Spleen (tissue), 11 donors: ENCODE data around the gene TPSD1. TPM values are rescaled to one million over a fixed set of nuclear protein-coding genes. Genes with fewer than 3 reads are reported as not detected.

ENCODE experiments used
- DNase-seq: peaks from one replicate; pipeline ENCODE4 v3.0.0-alpha.2; 2020
- H3K27ac ChIP-seq, 8 donors: fragments of 200-600 bp; sonication (generic) in 7 of 8; 1 replicate in 4 of 8; 2 replicates in 4 of 8; pipeline versions ENCODE4 v1.5.0 to v1.8.0; 2016 to 2021; ENCODE audit warnings: inconsistent platforms in 4 of 8, mild to moderate bottlenecking in 4 of 8, moderate library complexity in 1 of 8
- H3K27me3 ChIP-seq, 7 donors: fragments of 200-600 bp; sonication (generic) in 6 of 7; replicated peaks in 1 of 7; 1 replicate in 4 of 7; 2 replicates in 3 of 7; pipeline versions ENCODE4 v1.5.0 to v1.8.0; 2016 to 2021; ENCODE audit warnings: inconsistent platforms in 3 of 7, mild to moderate bottlenecking in 1 of 7
- H3K36me3 ChIP-seq, 6 donors: fragments of 200-600 bp; sonication (generic) in 5 of 6; 1 replicate in 4 of 6; 2 replicates in 2 of 6; pipeline versions ENCODE4 v1.5.0 to v1.8.0; 2016 to 2021; ENCODE audit warnings: inconsistent platforms in 2 of 6
- H3K4me1 ChIP-seq, 6 donors: fragments of 200-600 bp; sonication (generic) in 5 of 6; 1 replicate in 3 of 6; 2 replicates in 3 of 6; pipeline versions ENCODE4 v1.5.0 to v1.8.0; 2016 to 2021; ENCODE audit warnings: inconsistent platforms in 3 of 6
- H3K4me3 ChIP-seq, 8 donors: fragments of 200-600 bp; sonication (generic) in 7 of 8; 1 replicate in 4 of 8; 2 replicates in 4 of 8; pipeline versions ENCODE4 v1.5.0 to v1.8.0; 2016 to 2021; ENCODE audit warnings: inconsistent platforms in 4 of 8, mild to moderate bottlenecking in 4 of 8, moderate library complexity in 2 of 8
- H3K9me3 ChIP-seq, 8 donors: fragments of 200-600 bp; sonication (generic) in 7 of 8; 1 replicate in 4 of 8; 2 replicates in 4 of 8; pipeline versions ENCODE4 v1.5.0 to v1.8.0; 2016 to 2021; ENCODE audit warnings: inconsistent platforms in 4 of 8
- POLR2A ChIP-seq, 3 donors: fragments of 450-650 bp; IDR thresholded peaks; one replicate each; pipeline ENCODE4 v1.5.1; 2017; ENCODE audit warnings: antibody characterized with exemption in 3 of 3, mild to moderate bottlenecking in 1 of 3
- POLR2AphosphoS5 ChIP-seq, 3 donors: sonication (generic); formaldehyde crosslinking; IDR thresholded peaks; one replicate each; pipeline ENCODE4 v1.5.1; 2017; ENCODE audit warnings: antibody characterized with exemption in 3 of 3
- WGBS, 5 donors: extraction: QIAGEN DNeasy Blood & Tissue Kit in 3 of 5; methylation state at CpG; one replicate each; pipeline versions ENCODE4 v1.1.5 to v1.1.7; 2013 to 2018; 5-methylcytosine and 5-hydroxymethylcytosine counted together
- intact Hi-C: fragments of 100-400 bp; cut with DNase I; formaldehyde crosslinking; loops from one replicate; pipeline ENCODE4 v1.15.0; 2023; ENCODE audit warnings: low total_unique reads
- polyA plus RNA-seq, 3 donors: library from polyadenylated mRNA; stranded (reverse); fragments of 200-250 nt; gene quantifications; one replicate each; pipeline ENCODE4 v1.2.1, GENCODE V29; 2013
- total RNA-seq, 7 donors: library from RNA; depleted of rRNA in 3 of 7; stranded (reverse); fragments of >200 nt in 3 of 7; fragmentation: NEBNext Ultra II Directional in 4 of 7; extraction: Animal tissue kit (Norgen Biotek cat#: 25700) in 4 of 7; gene quantifications; one replicate each; pipeline versions ENCODE4 v1.1.0 to v1.2.1, GENCODE V29; 2016 to 2021
- TF ChIP-seq, protein P1 (sequence below), 11 experiments: fragments of 200-600 bp in 7 of 11; fragments of 450-650 bp in 4 of 11; sonication (generic) in 4 of 11; IDR thresholded peaks in 8 of 11; conservative IDR thresholded peaks in 3 of 11; 1 replicate in 7 of 11; 2 replicates in 4 of 11; pipeline versions ENCODE4 v1.4.0 to v1.8.0; 2016 to 2021; ENCODE audit warnings: antibody characterized with exemption in 11 of 11, inconsistent platforms in 4 of 11, mild to moderate bottlenecking in 1 of 11
- donor health status: healthy with polysubstance abuse.
- donor health status: DM: no; HTN: no; CAD: no; lungs with moderate emphysema.
- donor health status: DM: no; HTN: no; CAD: no.
- donor health status: Bipolar disorder and iron deficiency.
- donor health status: healthy.
- donor health status: DM: no; HTN: no; CAD: no.
- donor health status: DM: yes; HTN: yes; CAD: no.

TPSD1 gene
- total and polyA plus RNA-seq, 10 donors = 0.11 to 0.76 TPM; not detected in 8

DNA sequence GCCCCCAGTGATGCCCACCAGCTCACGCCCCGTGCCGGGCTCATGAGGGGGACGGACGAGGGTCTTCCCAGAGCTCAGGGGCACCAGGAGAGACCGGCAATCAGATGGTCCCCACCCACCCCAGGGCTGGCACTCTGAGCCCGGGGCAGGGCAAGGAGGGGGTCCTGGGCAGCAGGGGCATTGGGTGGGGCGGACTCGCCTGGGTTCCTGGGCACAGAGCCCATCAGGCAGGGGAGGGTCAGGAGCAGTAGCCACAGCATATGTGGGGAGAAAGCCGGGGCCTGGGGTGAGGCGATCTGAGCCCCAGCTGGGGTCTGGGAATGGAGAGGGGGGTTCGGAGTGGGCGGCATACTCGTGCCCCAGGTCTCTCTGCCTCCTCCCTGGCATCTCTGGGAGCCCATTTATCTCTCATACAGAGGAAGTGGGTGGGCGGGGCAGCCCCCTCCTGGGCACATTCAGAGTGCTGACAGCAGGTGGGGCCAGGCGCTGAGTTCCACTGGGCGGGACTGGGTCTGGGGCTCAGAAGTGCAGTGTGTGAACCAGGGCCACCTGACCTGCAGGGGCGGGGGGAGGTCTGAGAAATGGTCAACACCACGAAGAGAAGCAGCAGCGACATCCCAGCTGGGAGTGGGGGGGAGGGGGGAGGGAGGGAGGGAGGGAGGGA, 33.1 kb downstream of the TPSD1 start:
- Histone ChIP-seq H3K27ac (no peak overlapping the region), H3K9me3 (no peaks in the 10 kb centered on the region), H3K36me3 (no peaks in the 10 kb centered on the region), H3K4me1 (peaks cover 0 to 19% (median 6%) of the 10 kb centered on the region in 6 donors), H3K27me3 (peaks cover 0 to 90% (median 54%) of the 10 kb centered on the region in 7 donors), H3K4me3 (no peak overlapping the region)
- TF ChIP-seq POLR2AphosphoS5 (IDR thresholded peaks at IDR 0.05) = no peak
- no peak for TF ChIP-seq POLR2A (IDR thresholded peaks at IDR 0.05)
- TF ChIP-seq, protein P1, sequence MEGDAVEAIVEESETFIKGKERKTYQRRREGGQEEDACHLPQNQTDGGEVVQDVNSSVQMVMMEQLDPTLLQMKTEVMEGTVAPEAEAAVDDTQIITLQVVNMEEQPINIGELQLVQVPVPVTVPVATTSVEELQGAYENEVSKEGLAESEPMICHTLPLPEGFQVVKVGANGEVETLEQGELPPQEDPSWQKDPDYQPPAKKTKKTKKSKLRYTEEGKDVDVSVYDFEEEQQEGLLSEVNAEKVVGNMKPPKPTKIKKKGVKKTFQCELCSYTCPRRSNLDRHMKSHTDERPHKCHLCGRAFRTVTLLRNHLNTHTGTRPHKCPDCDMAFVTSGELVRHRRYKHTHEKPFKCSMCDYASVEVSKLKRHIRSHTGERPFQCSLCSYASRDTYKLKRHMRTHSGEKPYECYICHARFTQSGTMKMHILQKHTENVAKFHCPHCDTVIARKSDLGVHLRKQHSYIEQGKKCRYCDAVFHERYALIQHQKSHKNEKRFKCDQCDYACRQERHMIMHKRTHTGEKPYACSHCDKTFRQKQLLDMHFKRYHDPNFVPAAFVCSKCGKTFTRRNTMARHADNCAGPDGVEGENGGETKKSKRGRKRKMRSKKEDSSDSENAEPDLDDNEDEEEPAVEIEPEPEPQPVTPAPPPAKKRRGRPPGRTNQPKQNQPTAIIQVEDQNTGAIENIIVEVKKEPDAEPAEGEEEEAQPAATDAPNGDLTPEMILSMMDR (IDR thresholded peaks at IDR 0.05 in 8 of 11, conservative IDR thresholded peaks at IDR 0.05 in 3 of 11) = no peak
- intact Hi-C loops = no loop called here
- no peak for DNase-seq
- 20 to 49% (median 41%) methylated on average over 7 to 20 of the region's 20 CpGs for WGBS, 5 donors

DNA sequence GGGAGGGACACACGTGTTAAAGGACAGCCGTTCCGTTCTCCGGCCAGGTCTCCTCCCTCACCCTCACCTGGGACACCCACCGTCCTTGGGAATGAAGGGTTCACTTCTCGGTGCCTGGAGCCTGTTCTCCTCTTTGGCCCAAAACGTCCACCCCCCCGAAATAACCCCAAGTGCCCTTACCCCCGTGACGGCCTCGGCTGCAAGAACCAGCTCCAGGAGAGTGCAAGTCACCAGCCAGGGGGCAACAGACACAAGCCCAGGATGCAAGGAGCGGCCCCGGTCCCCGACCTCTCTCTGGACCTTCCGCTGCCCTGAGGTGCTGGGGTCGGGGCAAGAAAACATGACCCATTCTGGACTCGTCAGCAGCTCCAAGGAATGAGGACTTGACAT, 33.6 kb downstream of the TPSD1 start:
- H3K27me3 ChIP-seq = peaks cover 0 to 89% (median 54%) of the 10 kb centered on the region in 7 donors
- H3K9me3 ChIP-seq = no peaks in the 10 kb centered on the region
- H3K4me3 ChIP-seq = no peak overlapping the region
- DNase-seq = no peak
- peaks cover 0 to 24% (median 6%) of the 10 kb centered on the region in 6 donors for H3K4me1 ChIP-seq
- intact Hi-C loops = no loop called here
- TF ChIP-seq, protein P1 (IDR thresholded peaks at IDR 0.05 in 8 of 11, conservative IDR thresholded peaks at IDR 0.05 in 3 of 11) = no peak
- TF ChIP-seq POLR2A (IDR thresholded peaks at IDR 0.05) (no peak), POLR2AphosphoS5 (IDR thresholded peaks at IDR 0.05) (no peak)
- H3K27ac ChIP-seq = no peak overlapping the region
- no peaks in the 10 kb centered on the region for H3K36me3 ChIP-seq
- 3 to 11% (median 8%) methylated on average over 11 to 17 of the region's 17 CpGs for WGBS, 5 donors

DNA sequence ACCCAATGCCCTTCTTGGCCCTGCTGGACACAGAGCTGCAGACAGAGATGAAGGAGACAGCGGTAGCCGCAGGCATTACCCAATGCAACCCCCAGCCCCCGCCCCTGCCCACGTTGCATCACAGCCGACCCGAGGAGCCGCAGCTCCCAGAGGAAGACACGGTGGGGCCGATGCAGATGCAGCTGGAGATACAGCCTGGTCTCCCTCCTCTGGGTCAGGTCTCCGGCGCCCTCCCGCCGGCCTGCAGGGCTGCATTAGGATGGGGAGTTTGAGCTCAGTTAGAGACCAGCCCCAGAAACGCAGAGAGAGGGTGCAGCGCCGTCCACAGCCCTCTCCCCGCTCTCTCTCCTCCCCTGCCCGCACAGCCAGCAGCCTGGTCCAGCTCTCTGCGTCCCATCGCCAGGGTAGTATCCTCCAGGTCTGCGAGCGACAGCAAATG, 34.2 kb downstream of the TPSD1 start:
- WGBS, 5 donors = 9 to 39% (median 15%) methylated on average over 8 to 22 of the region's 22 CpGs
- Histone ChIP-seq H3K4me3 (no peak overlapping the region), H3K36me3 (no peaks in the 10 kb centered on the region), H3K9me3 (no peaks in the 10 kb centered on the region), H3K4me1 (peaks cover 0 to 28% (median 6%) of the 10 kb centered on the region in 6 donors), H3K27me3 (peaks cover 0 to 90% (median 54%) of the 10 kb centered on the region in 7 donors), H3K27ac (no peak overlapping the region)
- no peak for DNase-seq
- TF ChIP-seq POLR2AphosphoS5 (IDR thresholded peaks at IDR 0.05) (no peak), POLR2A (IDR thresholded peaks at IDR 0.05) (no peak)
- TF ChIP-seq, protein P1 (IDR thresholded peaks at IDR 0.05 in 8 of 11, conservative IDR thresholded peaks at IDR 0.05 in 3 of 11) = no peak
- intact Hi-C loops = no loop called here

DNA sequence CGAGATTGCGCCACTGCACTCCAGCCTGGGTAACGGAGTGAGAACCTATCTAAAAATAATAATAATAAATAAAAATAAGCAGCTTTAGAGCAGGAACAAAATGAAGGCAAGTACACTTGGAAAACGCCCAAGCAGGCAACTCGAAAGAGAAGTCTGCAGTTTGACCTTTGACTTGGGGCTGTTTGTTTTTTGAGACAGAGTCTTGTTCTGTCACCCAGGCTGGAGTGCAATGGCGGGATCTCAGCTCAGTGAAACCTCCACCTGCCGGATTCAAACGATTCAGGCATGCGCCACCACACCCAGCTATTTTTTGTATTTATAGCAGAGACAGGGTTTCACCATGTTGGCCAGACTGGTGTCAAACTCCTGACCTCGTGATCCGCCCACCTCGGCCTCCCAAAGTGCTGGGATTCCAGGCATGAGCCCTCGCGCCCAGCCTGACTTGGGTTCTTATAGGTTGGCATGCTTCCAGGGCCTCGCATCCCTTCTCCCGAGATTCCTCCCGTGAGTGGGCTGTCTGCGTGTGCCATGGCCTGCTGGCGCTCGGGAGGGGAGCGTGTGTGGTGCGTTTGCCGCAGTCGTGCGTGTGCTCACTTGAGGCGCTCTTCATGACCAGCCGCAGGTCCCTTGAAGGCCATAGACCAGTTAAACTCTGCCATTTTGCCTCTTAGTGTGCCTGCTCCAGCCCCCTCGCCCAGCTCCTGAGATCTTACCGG, 35.1 kb downstream of the TPSD1 start:
- H3K36me3 ChIP-seq = no peaks in the 10 kb centered on the region
- H3K27me3 ChIP-seq = peaks cover 0 to 91% (median 51%) of the 10 kb centered on the region in 7 donors
- no peak for TF ChIP-seq POLR2AphosphoS5 (IDR thresholded peaks at IDR 0.05)
- TF ChIP-seq, protein P1 (IDR thresholded peaks at IDR 0.05 in 8 of 11, conservative IDR thresholded peaks at IDR 0.05 in 3 of 11) = no peak
- no peak for TF ChIP-seq POLR2A (IDR thresholded peaks at IDR 0.05)
- H3K9me3 ChIP-seq = no peaks in the 10 kb centered on the region
- 54 to 72% (median 66%) methylated on average over 24 to 29 of the region's 29 CpGs for WGBS, 5 donors
- no peak overlapping the region for H3K4me3 ChIP-seq
- peaks cover 0 to 32% (median 7%) of the 10 kb centered on the region in 6 donors for H3K4me1 ChIP-seq
- no peak overlapping the region for H3K27ac ChIP-seq
- DNase-seq = no peak
- intact Hi-C loops = no loop called here
